ENCODE measurements around the gene EVPL. TPM values are rescaled to one million over a fixed set of nuclear protein-coding genes. Genes with fewer than 3 reads are reported as not detected.

EVPL gene
- total RNA-seq, 1 donor from 2014 or later = not detected

- no peak overlapping the region for H3K27ac ChIP-seq (replicated peaks)
- H3K4me3 ChIP-seq = no peak overlapping the region
- TF ChIP-seq CTCF (IDR thresholded peaks at IDR 0.05; ENCODE audit: borderline replicate concordance) = no peak
- peaks cover 5% of the 10 kb centered on the region for H3K36me3 ChIP-seq
- H3K9me3 ChIP-seq (replicated peaks) = no peaks in the 10 kb centered on the region
- peaks cover 15% of the 10 kb centered on the region for H3K4me1 ChIP-seq
- intact Hi-C loops (cut with micrococcal nuclease) = no loop called here
- no peak for DNase-seq
- no peaks in the 10 kb centered on the region for H3K27me3 ChIP-seq (ENCODE audit: low read depth)
These were observed 6.0 kb upstream of the EVPL start for GRCh38 chr17:76033139-76033538.

GRCh38 chr17:76032780-76033108 lies 5.6 kb upstream of the EVPL start:
- no peak for TF ChIP-seq CTCF (IDR thresholded peaks at IDR 0.05; ENCODE audit: borderline replicate concordance)
- no peaks in the 10 kb centered on the region for H3K9me3 ChIP-seq (replicated peaks)
- peaks cover 1% of the 10 kb centered on the region for H3K36me3 ChIP-seq
- intact Hi-C loops (cut with micrococcal nuclease) = no loop called here
- H3K27me3 ChIP-seq (ENCODE audit: low read depth) = no peaks in the 10 kb centered on the region
- no peak overlapping the region for H3K27ac ChIP-seq (replicated peaks)
- no peak overlapping the region for H3K4me3 ChIP-seq
- H3K4me1 ChIP-seq = peaks cover 15% of the 10 kb centered on the region
- DNase-seq = no peak

- TF ChIP-seq CTCF (IDR thresholded peaks at IDR 0.05; ENCODE audit: borderline replicate concordance) = no peak
- Histone ChIP-seq H3K36me3 (no peaks in the 10 kb centered on the region), H3K4me3 (no peak overlapping the region), H3K9me3 (replicated peaks) (no peaks in the 10 kb centered on the region), H3K27me3 (ENCODE audit: low read depth) (no peaks in the 10 kb centered on the region), H3K27ac (replicated peaks) (no peak overlapping the region), H3K4me1 (peaks cover 15% of the 10 kb centered on the region)
- intact Hi-C loops (cut with micrococcal nuclease) = no loop called here
- no peak for DNase-seq
These were observed 5.1 kb upstream of the EVPL start for GRCh38 chr17:76032073-76032779.

- DNase-seq = no peak
- peaks cover 10% of the 10 kb centered on the region for H3K27me3 ChIP-seq (ENCODE audit: low read depth)
- peaks cover 9% of the 10 kb centered on the region for H3K4me1 ChIP-seq
- H3K4me3 ChIP-seq = no peak overlapping the region
- no peaks in the 10 kb centered on the region for H3K9me3 ChIP-seq (replicated peaks)
- no peak overlapping the region for H3K27ac ChIP-seq (replicated peaks)
- TF ChIP-seq CTCF (IDR thresholded peaks at IDR 0.05; ENCODE audit: borderline replicate concordance) = no peak
- intact Hi-C loops (cut with micrococcal nuclease) = no loop called here
- no peaks in the 10 kb centered on the region for H3K36me3 ChIP-seq
These were observed 370 bp downstream of the EVPL start for GRCh38 chr17:76026714-76027158.

GRCh38 chr17:76025294-76025693 lies 1.8 kb downstream of the EVPL start:
- Histone ChIP-seq H3K27ac (replicated peaks) (no peak overlapping the region), H3K9me3 (replicated peaks) (no peaks in the 10 kb centered on the region), H3K36me3 (no peaks in the 10 kb centered on the region), H3K27me3 (ENCODE audit: low read depth) (peaks cover 21% of the 10 kb centered on the region), H3K4me3 (no peak overlapping the region), H3K4me1 (peaks cover 9% of the 10 kb centered on the region)
- intact Hi-C loops (cut with micrococcal nuclease) = no loop called here
- TF ChIP-seq CTCF (IDR thresholded peaks at IDR 0.05; ENCODE audit: borderline replicate concordance) = no peak
- no peak for DNase-seq
